ENCODE results near the gene NUTF2. TPM values are rescaled to one million over a fixed set of nuclear protein-coding genes. Genes with fewer than 3 reads are reported as not detected.

Gene NUTF2
- total RNA-seq, 1 donor = 203 TPM

- Histone ChIP-seq H3K4me2 (ENCODE audit: insufficient read depth, low read length) (no peak overlapping the region), H3K9me3 (ENCODE audit: low read depth, low read length) (no peaks in the 10 kb centered on the region), H3K36me3 (ENCODE audit: insufficient read depth, low read length) (no peaks in the 10 kb centered on the region), H3K27ac (ENCODE audit: low read depth, low read length) (no peak overlapping the region), H4K20me1 (ENCODE audit: insufficient read depth, low read length) (no peaks in the 10 kb centered on the region), H3K4me1 (ENCODE audit: insufficient read depth, low read length) (peaks cover 13% of the 10 kb centered on the region), H2AFZ (ENCODE audit: low read length) (no peak overlapping the region), H3K79me2 (ENCODE audit: insufficient read depth, low read length) (peaks cover 13% of the 10 kb centered on the region), H3K27me3 (ENCODE audit: insufficient read depth, low read length) (no peaks in the 10 kb centered on the region), H3K4me3 (ENCODE audit: insufficient read depth, low read length) (no peak overlapping the region)
- TF ChIP-seq CTCF (IDR thresholded peaks at IDR 0.05; ENCODE audit: extremely low read depth, low read depth, low read length) = no peak
- DNase-seq (ENCODE audit: insufficient read length, low spot score, missing footprints) = peak; percentile 65
These were observed 8.9 kb upstream of the NUTF2 start for GRCh38 chr16:67837811-67838210.

- H3K4me3 ChIP-seq (ENCODE audit: insufficient read depth, low read length) = peak overlapping the region; percentile 98
- DNase-seq (ENCODE audit: insufficient read length, low spot score, missing footprints) = no peak
- H3K79me2 ChIP-seq (ENCODE audit: insufficient read depth, low read length) = peaks cover 33% of the 10 kb centered on the region
- H2AFZ ChIP-seq (ENCODE audit: low read length) = peak overlapping the region; percentile 100
- H3K27me3 ChIP-seq (ENCODE audit: insufficient read depth, low read length) = no peaks in the 10 kb centered on the region
- H3K4me1 ChIP-seq (ENCODE audit: insufficient read depth, low read length) = peaks cover 37% of the 10 kb centered on the region
- no peaks in the 10 kb centered on the region for H3K36me3 ChIP-seq (ENCODE audit: insufficient read depth, low read length)
- TF ChIP-seq CTCF (IDR thresholded peaks at IDR 0.05; ENCODE audit: extremely low read depth, low read depth, low read length) = no peak
- peaks cover 8% of the 10 kb centered on the region for H4K20me1 ChIP-seq (ENCODE audit: insufficient read depth, low read length)
- peak overlapping the region; percentile 95 for H3K4me2 ChIP-seq (ENCODE audit: insufficient read depth, low read length)
- H3K27ac ChIP-seq (ENCODE audit: low read depth, low read length) = peak overlapping the region; percentile 91
- no peaks in the 10 kb centered on the region for H3K9me3 ChIP-seq (ENCODE audit: low read depth, low read length)
These were observed 5.4 kb upstream of the NUTF2 start for GRCh38 chr16:67841198-67841815.

- H3K27me3 ChIP-seq (ENCODE audit: insufficient read depth, low read length) = no peaks in the 10 kb centered on the region
- H4K20me1 ChIP-seq (ENCODE audit: insufficient read depth, low read length) = peaks cover 8% of the 10 kb centered on the region
- peak; percentile 99 for DNase-seq (ENCODE audit: insufficient read length, low spot score, missing footprints)
- TF ChIP-seq CTCF (IDR thresholded peaks at IDR 0.05; ENCODE audit: extremely low read depth, low read depth, low read length) = peak; percentile 82
- H3K27ac ChIP-seq (ENCODE audit: low read depth, low read length) = peak within 1 kb of the TSS; percentile 91
- peaks cover 37% of the 10 kb centered on the region for H3K4me1 ChIP-seq (ENCODE audit: insufficient read depth, low read length)
- H3K9me3 ChIP-seq (ENCODE audit: low read depth, low read length) = no peaks in the 10 kb centered on the region
- no peaks in the 10 kb centered on the region for H3K36me3 ChIP-seq (ENCODE audit: insufficient read depth, low read length)
- H3K79me2 ChIP-seq (ENCODE audit: insufficient read depth, low read length) = peaks cover 35% of the 10 kb centered on the region
- H3K4me2 ChIP-seq (ENCODE audit: insufficient read depth, low read length) = peak within 1 kb of the TSS; percentile 95
- peak within 1 kb of the TSS; percentile 100 for H2AFZ ChIP-seq (ENCODE audit: low read length)
- H3K4me3 ChIP-seq (ENCODE audit: insufficient read depth, low read length) = peak within 1 kb of the TSS; percentile 98
These were observed 4.8 kb upstream of the NUTF2 start, which contains the start of gene THAP11 for GRCh38 chr16:67841816-67842508. Gene THAP11 (plus strand): TSS chr16:67842320. CDS start chr16:67842555, 235 bp downstream.

Measured in osteoblast (primary cell).